Heart right ventricle (tissue), 16 donors: Measurements from ENCODE around the gene MED19. TPM values are rescaled to one million over a fixed set of nuclear protein-coding genes. Genes with fewer than 3 reads are reported as not detected.
"Not testable (repeated sequence)": the region's sequence is repeated elsewhere in the genome, so short reads cannot be mapped to it uniquely, and the experiment has no call there.

Experiments
- ATAC-seq, 8 donors: fragments of 200-7000 bp; cut with Tn5 transposase; one replicate each; pipeline ENCODE4 v1.9.1; 2020; ENCODE audit warnings: mild to moderate bottlenecking in 8 of 8, moderate library complexity in 8 of 8, moderate number of reproducible peaks in 1 of 8
- DNase-seq, 2 donors: peaks; one replicate each; pipeline ENCODE4 v3.0.0-alpha.2; 2020
- H3K27ac ChIP-seq, 10 donors: fragments of 200-600 bp; sonication (generic) in 2 of 10; one replicate each; pipeline versions ENCODE4 v1.5.0 to v1.8.0; 2020 to 2022; ENCODE audit warnings: mild to moderate bottlenecking in 3 of 10
- H3K27me3 ChIP-seq, 7 donors: fragments of 200-600 bp; one replicate each; pipeline ENCODE4 v1.8.0; 2021 to 2022; ENCODE audit warnings: mild to moderate bottlenecking in 2 of 7
- H3K36me3 ChIP-seq, 9 donors: fragments of 200-600 bp; sonication (generic) in 1 of 9; one replicate each; pipeline versions ENCODE4 v1.5.0 to v1.8.0; 2020 to 2022; ENCODE audit warnings: mild to moderate bottlenecking in 2 of 9
- H3K4me1 ChIP-seq, 9 donors: fragments of 200-600 bp; sonication (generic) in 1 of 9; one replicate each; pipeline versions ENCODE4 v1.5.0 to v1.8.0; 2020 to 2022; ENCODE audit warnings: mild to moderate bottlenecking in 4 of 9
- H3K4me3 ChIP-seq, 10 donors: fragments of 200-600 bp; sonication (generic) in 2 of 10; one replicate each; pipeline versions ENCODE4 v1.5.0 to v1.8.0; 2020 to 2022; ENCODE audit warnings: mild to moderate bottlenecking in 7 of 10, moderate library complexity in 2 of 10
- H3K9me3 ChIP-seq, 11 donors: fragments of 200-600 bp in 10 of 11; sonication (generic) in 2 of 11; one replicate each; pipeline versions ENCODE4 v1.5.0 to v1.8.0; 2013 to 2022; ENCODE audit warnings: mild to moderate bottlenecking in 2 of 11, control low read depth in 1 of 11, moderate library complexity in 1 of 11
- WGBS, 2 donors: extraction: QIAGEN DNeasy Blood & Tissue Kit; methylation state at CpG; one replicate each; pipeline ENCODE4 v1.1.7; 2013; ENCODE audit warnings: inconsistent platforms in 1 of 2; 5-methylcytosine and 5-hydroxymethylcytosine counted together
- intact Hi-C, 10 donors: fragments of 100-400 bp; cut with DNase I; formaldehyde crosslinking; loops; one replicate each; pipeline versions ENCODE4 v1.11.1 to v1.14.2; 2022
- polyA plus RNA-seq, 2 donors: library from polyadenylated mRNA; stranded (reverse); fragments of 200-250 nt; gene quantifications; one replicate each; pipeline ENCODE4 v1.2.3, GENCODE V29; 2013
- total RNA-seq, 10 donors: library from RNA; stranded (reverse); fragmentation: NEBNext Ultra II Directional in 3 of 10; extraction: Animal tissue kit (Norgen Biotek cat#: 25700) in 3 of 10; gene quantifications; one replicate each; pipeline versions ENCODE4 v1.2.1 to v1.2.4, GENCODE V29; 2021 to 2023
- TF ChIP-seq, protein P1 (sequence below), 9 donors: fragments of 200-600 bp; sonication (generic) in 2 of 9; IDR thresholded peaks; one replicate each; pipeline versions ENCODE4 v1.5.0 to v1.8.0; 2021 to 2022; ENCODE audit warnings: antibody characterized with exemption in 9 of 9, mild to moderate bottlenecking in 5 of 9, moderate library complexity in 1 of 9
- donor health status: Arrhythmogenic right ventricular cardiomyopathy.
- donor health status: ischemic (EF 13 %, LVEDD 7.1; RV severe dilation, severe dysfunction).
- donor health status: healthy with polysubstance abuse.
- donor health status: DM: no; HTN: yes; CAD: no.
- donor health status: DM: no; HTN: no; CAD: no.
- donor health status: ischemic (EF 25% LVEDD 6.9; RV normal size, moderate dysfunction).
- donor health status: ischemic (EF 25% LVEDD 5.7; RV mildly dilated, moderate dysfunction).
- donor health status: healthy.
- donor health status: DM: yes; HTN: yes; CAD: no.
- donor health status: Ischemic cardiomyopathy.
- donor health status: ischemic (EF 35%, LVEDD 5.7; RV mildly dilated, moderate dysfunction).
- donor health status: nonischemic (EF 11% LVEDD 7.7; RV severe dilation, severe dysfunction).
- donor health status: DM: yes; HTN: yes; CAD: no.
- donor health status: PGD.
- donor health status: ischemic (EF 29% LVEDD 5.4; RV normal size, mild dysfunction).
- donor health status: nonischemic (EF 23%, LVEDD 6.1; RV moderate dilation, normal function).

MED19 gene
- total and polyA plus RNA-seq, 12 donors = 5.2 to 18.3 (median 8.4) TPM

DNA sequence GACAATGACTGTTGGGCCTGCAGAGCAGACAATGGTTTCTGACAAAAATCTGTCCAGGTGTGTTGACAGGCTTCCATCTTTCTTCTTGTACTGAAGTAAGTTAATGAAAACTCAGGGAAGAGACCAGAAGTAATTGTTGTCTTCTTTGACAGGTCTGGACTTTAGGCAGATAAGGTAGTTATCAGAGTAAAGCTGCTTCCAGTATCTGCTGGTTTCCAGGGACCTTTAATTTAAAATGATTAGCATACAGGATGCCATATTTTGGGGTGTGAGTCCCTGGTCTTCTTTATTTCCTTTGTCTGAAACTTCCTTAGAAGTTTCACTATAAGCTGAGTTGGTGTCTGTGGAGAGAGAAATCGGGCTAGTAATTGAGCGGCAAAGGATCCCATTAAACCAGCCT lies 1.8 kb upstream of the MED19 start:
- WGBS, 2 donors = 90 to 95% methylated on average over 2 of the region's 2 CpGs
- TF ChIP-seq, protein P1, sequence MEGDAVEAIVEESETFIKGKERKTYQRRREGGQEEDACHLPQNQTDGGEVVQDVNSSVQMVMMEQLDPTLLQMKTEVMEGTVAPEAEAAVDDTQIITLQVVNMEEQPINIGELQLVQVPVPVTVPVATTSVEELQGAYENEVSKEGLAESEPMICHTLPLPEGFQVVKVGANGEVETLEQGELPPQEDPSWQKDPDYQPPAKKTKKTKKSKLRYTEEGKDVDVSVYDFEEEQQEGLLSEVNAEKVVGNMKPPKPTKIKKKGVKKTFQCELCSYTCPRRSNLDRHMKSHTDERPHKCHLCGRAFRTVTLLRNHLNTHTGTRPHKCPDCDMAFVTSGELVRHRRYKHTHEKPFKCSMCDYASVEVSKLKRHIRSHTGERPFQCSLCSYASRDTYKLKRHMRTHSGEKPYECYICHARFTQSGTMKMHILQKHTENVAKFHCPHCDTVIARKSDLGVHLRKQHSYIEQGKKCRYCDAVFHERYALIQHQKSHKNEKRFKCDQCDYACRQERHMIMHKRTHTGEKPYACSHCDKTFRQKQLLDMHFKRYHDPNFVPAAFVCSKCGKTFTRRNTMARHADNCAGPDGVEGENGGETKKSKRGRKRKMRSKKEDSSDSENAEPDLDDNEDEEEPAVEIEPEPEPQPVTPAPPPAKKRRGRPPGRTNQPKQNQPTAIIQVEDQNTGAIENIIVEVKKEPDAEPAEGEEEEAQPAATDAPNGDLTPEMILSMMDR (IDR thresholded peaks at IDR 0.05) = no peak
- no peaks in the 10 kb centered on the region for H3K9me3 ChIP-seq
- H3K4me3 ChIP-seq = peak overlapping the region in 9 of 10 donors; percentile 73 to 100 (median 87)
- intact Hi-C loops = loop anchor here in 3 of 10 donors (5.0 kb wide), 1 partner anchor 47 kb away; the partner anchor contains the start of gene ZDHHC5 (in 3 of the 3)
- H3K27ac ChIP-seq = peak overlapping the region in 1 of 10 donors; percentile 94
- H3K36me3 ChIP-seq = peaks cover 0 to 17% (median 0%) of the 10 kb centered on the region in 9 donors
- H3K27me3 ChIP-seq = no peaks in the 10 kb centered on the region
- ATAC-seq (no peak), DNase-seq (no peak)
- peaks cover 7 to 49% (median 38%) of the 10 kb centered on the region in 9 donors for H3K4me1 ChIP-seq

DNA sequence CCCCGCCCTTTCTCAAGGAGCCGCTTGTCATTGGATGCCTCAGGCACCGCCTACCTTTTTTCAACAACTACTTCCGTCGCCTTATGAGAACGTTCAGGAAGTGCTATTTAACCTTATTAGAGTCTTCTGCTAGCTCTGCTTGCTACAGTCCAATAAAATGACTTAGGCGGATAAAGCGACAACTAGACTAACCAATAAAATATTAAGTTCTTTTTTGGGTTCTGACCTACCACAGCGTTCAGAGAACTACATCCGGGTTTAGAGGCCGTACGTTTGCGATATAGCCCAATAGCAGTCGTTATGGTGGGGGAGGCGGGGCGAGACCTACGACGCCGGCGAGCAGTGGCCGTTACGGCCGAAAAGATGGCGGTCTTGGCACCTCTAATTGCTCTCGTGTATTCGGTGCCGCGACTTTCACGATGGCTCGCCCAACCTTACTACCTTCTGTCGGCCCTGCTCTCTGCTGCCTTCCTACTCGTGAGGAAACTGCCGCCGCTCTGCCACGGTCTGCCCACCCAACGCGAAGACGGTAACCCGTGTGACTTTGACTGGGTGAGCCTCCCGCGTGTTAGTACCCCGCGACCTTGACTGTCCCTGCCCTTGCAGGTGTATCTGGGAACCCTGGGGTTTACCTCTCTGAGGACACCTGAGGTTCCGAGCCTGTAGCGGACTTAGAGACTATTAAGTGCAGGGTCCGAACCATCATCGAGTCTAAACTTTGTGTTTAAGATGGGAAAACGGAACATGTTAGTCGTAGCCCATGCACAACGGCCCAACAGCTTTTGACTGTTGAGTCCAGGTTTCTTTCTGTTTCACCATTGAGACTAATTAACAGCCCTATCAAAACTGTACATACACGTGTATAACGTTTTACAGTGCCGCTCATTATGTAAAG lies 488 bp upstream of the MED19 start, which contains the start of gene TMX2:
TSS of gene TMX2 (plus strand) at position 338 of the 895 bp plus-strand sequence. CDS start at position 364, 26 bp downstream.
- H3K27me3 ChIP-seq = no peaks in the 10 kb centered on the region
- peaks cover 7 to 55% (median 38%) of the 10 kb centered on the region in 9 donors for H3K4me1 ChIP-seq
- ATAC-seq (peak; percentile 97 to 98 (median 97)), DNase-seq (peak; percentile 88 to 95)
- no peaks in the 10 kb centered on the region for H3K9me3 ChIP-seq
- peak within 1 kb of the TSS; percentile 75 to 95 (median 90) for H3K27ac ChIP-seq
- intact Hi-C loops = loop anchor here in 4 of 10 donors (1.0 to 5.0 kb wide), 4 partner anchors 28 to 88 kb away; partner anchors contain the start of gene ZDHHC5 (in 3 of the 4)
- TF ChIP-seq, protein P1 (IDR thresholded peaks at IDR 0.05) = peak in 1 of 9 donors; percentile 1
- WGBS, 2 donors = 0 to 1% methylated on average over 53 of the region's 53 CpGs
- peaks cover 0 to 17% (median 0%) of the 10 kb centered on the region in 9 donors for H3K36me3 ChIP-seq
- peak within 1 kb of the TSS; percentile 73 to 100 (median 90) for H3K4me3 ChIP-seq

DNA sequence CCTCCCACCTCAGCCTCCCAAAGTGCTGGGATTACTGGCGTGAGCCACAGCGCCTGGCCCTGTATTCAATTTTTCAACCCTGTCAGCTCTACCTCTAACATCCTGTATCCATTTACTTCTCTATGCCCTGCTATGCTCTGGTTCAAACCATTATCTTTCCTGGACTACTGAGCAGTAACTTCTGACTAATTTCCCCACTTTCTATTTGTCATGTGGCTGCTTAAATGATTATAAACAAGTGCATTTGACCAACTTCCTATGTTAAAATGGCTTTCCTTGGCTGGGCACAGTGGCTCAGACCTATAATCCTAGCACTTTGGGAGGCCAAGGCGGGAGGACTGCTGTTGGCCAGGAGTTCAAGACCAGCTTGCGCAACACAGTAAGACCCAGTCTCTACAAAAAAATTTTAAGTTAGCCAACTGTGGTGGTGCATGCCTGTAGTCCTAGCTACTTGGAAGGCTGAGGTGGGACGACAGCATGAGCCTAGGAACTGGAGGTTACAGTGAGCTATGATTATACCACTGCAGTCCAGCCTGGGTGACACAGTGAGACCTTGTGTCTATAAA lies 2.1 kb downstream of the MED19 start:
- no peaks in the 10 kb centered on the region for H3K9me3 ChIP-seq
- intact Hi-C loops = loop anchor here in 4 of 10 donors (5.0 kb wide), 2 partner anchors 38 to 43 kb away; partner anchors contain the start of gene ZDHHC5 (in 3 of the 4)
- WGBS, 2 donors = 93 to 97% methylated on average over 5 of the region's 5 CpGs
- H3K4me3 ChIP-seq = no peak overlapping the region
- no peak for DNase-seq
- peaks cover 7 to 50% (median 33%) of the 10 kb centered on the region in 9 donors for H3K4me1 ChIP-seq
- no peak for ATAC-seq
- no peak overlapping the region for H3K27ac ChIP-seq
- H3K36me3 ChIP-seq = peaks cover 0 to 43% (median 2%) of the 10 kb centered on the region in 9 donors
- no peaks in the 10 kb centered on the region for H3K27me3 ChIP-seq
- TF ChIP-seq, protein P1 (IDR thresholded peaks at IDR 0.05) = no peak

DNA sequence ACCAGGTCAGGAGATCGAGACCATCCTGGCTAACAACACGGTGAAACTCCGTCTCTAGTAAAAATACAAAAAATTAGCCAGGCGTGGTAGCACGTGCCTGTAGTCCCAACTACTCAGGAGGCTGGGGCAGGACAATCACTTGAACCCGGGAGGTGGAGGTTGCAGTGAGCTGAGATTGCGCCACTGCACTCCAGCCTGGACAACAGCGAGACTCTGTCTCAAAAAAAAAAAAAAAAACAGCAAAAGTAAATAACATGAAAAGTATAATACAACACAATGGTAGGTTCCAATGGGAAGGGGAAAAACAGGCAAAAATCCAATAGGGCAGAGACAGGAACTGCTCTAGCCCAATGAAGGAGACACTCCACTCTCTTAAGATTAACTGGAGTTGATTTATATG lies 6.6 kb downstream of the MED19 start:
- not testable (repeated sequence) for H3K27ac ChIP-seq, H3K9me3 ChIP-seq, ATAC-seq, H3K4me3 ChIP-seq, H3K27me3 ChIP-seq, DNase-seq
- peaks cover 0 to 19% (median 2%) of the 10 kb centered on the region in 9 donors for H3K4me1 ChIP-seq
- intact Hi-C loops = loop anchor here in 1 of 10 donors (5.0 kb wide), 1 partner anchor 33 kb away; no protein-coding TSS in a partner anchor
- peaks cover 0 to 88% (median 18%) of the 10 kb centered on the region in 9 donors for H3K36me3 ChIP-seq
- 91 to 95% methylated on average over 8 of the region's 8 CpGs for WGBS, 2 donors
